ENCODE data around the gene CSNK1A1. TPM values are rescaled to one million over a fixed set of nuclear protein-coding genes. Genes with fewer than 3 reads are reported as not detected.

Gene CSNK1A1
- total RNA-seq, 1 donor from 2014 or later: 133 TPM

GRCh38 chr5:149546974-149547373, 4.3 kb downstream of the CSNK1A1 start:
- ChIA-PET CTCF (interaction anchor here (1.1 kb wide), 1 partner anchor 72 kb away, joined by 4 read pairs; no protein-coding TSS in a partner anchor), POLR2A (interaction anchor here (0.5 to 0.6 kb wide), 2 partner anchors 29 to 419 kb away, joined by 3 to 6 read pairs; no protein-coding TSS in a partner anchor)
- Mint-ChIP-seq H3K27me3 (no peaks in the 10 kb centered on the region), H3K4me3 (peak overlapping the region; percentile 25), H3K36me3 (ENCODE audit: low read depth) (peaks cover 77% of the 10 kb centered on the region), H3K9me3 (no peaks in the 10 kb centered on the region), H3K4me1 (peaks cover 55% of the 10 kb centered on the region), H3K27ac (no peak overlapping the region)
- intact Hi-C loops (cut with micrococcal nuclease): loop anchor here (10.0 kb wide), 1 partner anchor 52 kb away; no protein-coding TSS in a partner anchor
- DNase-seq (no peak), ATAC-seq (ENCODE audit: low read depth) (no peak)
- TF ChIP-seq CTCF (IDR thresholded peaks at IDR 0.05): no peak

- H3K36me3 Mint-ChIP-seq (ENCODE audit: low read depth): peaks cover 75% of the 10 kb centered on the region
- POLR2A ChIA-PET: interaction anchor here (0.5 kb wide), 1 partner anchor 264 kb away, joined by 5 read pairs; no protein-coding TSS in a partner anchor
- intact Hi-C loops (cut with micrococcal nuclease): loop anchor here (10.0 kb wide), 1 partner anchor 51 kb away; no protein-coding TSS in a partner anchor
Measured at GRCh38 chr5:149545327-149545726, 5.9 kb downstream of the CSNK1A1 start.

GRCh38 chr5:149544028-149544420, 7.2 kb downstream of the CSNK1A1 start:
- ChIA-PET CTCF (no interaction called here), POLR2A (interaction anchor here (0.6 to 1.9 kb wide), 2 partner anchors 8 to 44 kb away, joined by 6 to 16 read pairs; partner anchors contain the start of gene CSNK1A1)
- Mint-ChIP-seq H3K27me3 (no peaks in the 10 kb centered on the region), H3K9me3 (no peaks in the 10 kb centered on the region), H3K36me3 (ENCODE audit: low read depth) (peaks cover 68% of the 10 kb centered on the region), H3K27ac (no peak overlapping the region), H3K4me3 (no peak overlapping the region), H3K4me1 (peaks cover 57% of the 10 kb centered on the region)
- DNase-seq (no peak), ATAC-seq (ENCODE audit: low read depth) (no peak)
- no peak for TF ChIP-seq CTCF (IDR thresholded peaks at IDR 0.05)
- intact Hi-C loops (cut with micrococcal nuclease): loop anchor here (10.0 kb wide), 1 partner anchor 49 kb away; no protein-coding TSS in a partner anchor

More at GRCh38 chr5:149545327-149545726, 5.9 kb downstream of the CSNK1A1 start:
- Mint-ChIP-seq H3K9me3 (no peaks in the 10 kb centered on the region), H3K4me1 (peaks cover 59% of the 10 kb centered on the region), H3K4me3 (no peak overlapping the region), H3K27me3 (no peaks in the 10 kb centered on the region), H3K27ac (no peak overlapping the region)
- DNase-seq (no peak), ATAC-seq (ENCODE audit: low read depth) (no peak)
- TF ChIP-seq CTCF (IDR thresholded peaks at IDR 0.05): no peak
- CTCF ChIA-PET: no interaction called here

- DNase-seq: no peak
- TF ChIP-seq CTCF (IDR thresholded peaks at IDR 0.05): no peak
- Mint-ChIP-seq H3K4me3 (no peak overlapping the region), H3K36me3 (ENCODE audit: low read depth) (peaks cover 63% of the 10 kb centered on the region), H3K27ac (no peak overlapping the region), H3K9me3 (no peaks in the 10 kb centered on the region), H3K4me1 (peaks cover 54% of the 10 kb centered on the region), H3K27me3 (no peaks in the 10 kb centered on the region)
- CTCF ChIA-PET: interaction anchor here (1.2 kb wide), 1 partner anchor 22 kb away, joined by 3 read pairs; no protein-coding TSS in a partner anchor
- ATAC-seq (ENCODE audit: low read depth): no peak
- intact Hi-C loops (cut with micrococcal nuclease): loop anchor here (10.0 kb wide), 1 partner anchor 49 kb away; no protein-coding TSS in a partner anchor
- POLR2A ChIA-PET: interaction anchor here (0.6 to 1.9 kb wide), 2 partner anchors 8 to 159 kb away, joined by 3 to 6 read pairs; partner anchors contain the start of gene CSNK1A1
Measured at GRCh38 chr5:149543361-149544027, 7.7 kb downstream of the CSNK1A1 start.

GRCh38 chr5:149541893-149542292, 9.3 kb downstream of the CSNK1A1 start:
- intact Hi-C loops (cut with micrococcal nuclease): loop anchor here (10.0 kb wide), 1 partner anchor 47 kb away; no protein-coding TSS in a partner anchor
- H3K4me3 Mint-ChIP-seq: no peak overlapping the region
- ATAC-seq (ENCODE audit: low read depth) (no peak), DNase-seq (no peak)
- no peaks in the 10 kb centered on the region for H3K27me3 Mint-ChIP-seq
- H3K4me1 Mint-ChIP-seq: peaks cover 51% of the 10 kb centered on the region
- H3K36me3 Mint-ChIP-seq (ENCODE audit: low read depth): peaks cover 64% of the 10 kb centered on the region
- ChIA-PET POLR2A (interaction anchor here (1.4 kb wide), 1 partner anchor 8 kb away, joined by 3 read pairs; no protein-coding TSS in a partner anchor), CTCF (no interaction called here)
- no peak overlapping the region for H3K27ac Mint-ChIP-seq
- no peak for TF ChIP-seq CTCF (IDR thresholded peaks at IDR 0.05)
- no peaks in the 10 kb centered on the region for H3K9me3 Mint-ChIP-seq
